ENCODE data around the gene PHF5A.

DNA sequence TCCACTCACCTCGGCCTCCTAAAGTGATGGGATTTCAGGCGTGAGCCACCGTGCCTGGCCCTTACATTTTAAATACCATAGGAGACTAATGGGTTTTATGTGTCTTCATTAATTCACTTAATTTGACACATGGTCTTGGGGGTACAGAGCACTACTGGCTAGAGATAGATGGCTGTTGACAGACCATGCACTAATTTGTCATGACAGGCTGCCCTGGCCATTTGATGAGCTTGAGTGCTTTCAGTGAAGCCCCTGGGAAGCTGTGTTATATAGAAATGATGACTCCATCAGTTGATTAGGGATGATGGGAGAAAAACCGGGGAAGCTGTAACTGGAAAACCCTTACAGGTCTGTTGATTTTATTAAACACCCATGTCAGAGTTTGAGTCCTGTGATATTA is 6.6 kb downstream of the PHF5A start:
- TF ChIP-seq, protein P1, sequence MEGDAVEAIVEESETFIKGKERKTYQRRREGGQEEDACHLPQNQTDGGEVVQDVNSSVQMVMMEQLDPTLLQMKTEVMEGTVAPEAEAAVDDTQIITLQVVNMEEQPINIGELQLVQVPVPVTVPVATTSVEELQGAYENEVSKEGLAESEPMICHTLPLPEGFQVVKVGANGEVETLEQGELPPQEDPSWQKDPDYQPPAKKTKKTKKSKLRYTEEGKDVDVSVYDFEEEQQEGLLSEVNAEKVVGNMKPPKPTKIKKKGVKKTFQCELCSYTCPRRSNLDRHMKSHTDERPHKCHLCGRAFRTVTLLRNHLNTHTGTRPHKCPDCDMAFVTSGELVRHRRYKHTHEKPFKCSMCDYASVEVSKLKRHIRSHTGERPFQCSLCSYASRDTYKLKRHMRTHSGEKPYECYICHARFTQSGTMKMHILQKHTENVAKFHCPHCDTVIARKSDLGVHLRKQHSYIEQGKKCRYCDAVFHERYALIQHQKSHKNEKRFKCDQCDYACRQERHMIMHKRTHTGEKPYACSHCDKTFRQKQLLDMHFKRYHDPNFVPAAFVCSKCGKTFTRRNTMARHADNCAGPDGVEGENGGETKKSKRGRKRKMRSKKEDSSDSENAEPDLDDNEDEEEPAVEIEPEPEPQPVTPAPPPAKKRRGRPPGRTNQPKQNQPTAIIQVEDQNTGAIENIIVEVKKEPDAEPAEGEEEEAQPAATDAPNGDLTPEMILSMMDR (IDR thresholded peaks at IDR 0.05 in 2 of 3, conservative IDR thresholded peaks at IDR 0.05 in 1 of 3; ENCODE audit: control insufficient read depth in 2 of 3, extremely low read depth in 1 of 3, insufficient read depth in 1 of 3, low read depth in 3 of 3, low read length in 3 of 3): no peak
- TF ChIP-seq BRCA1 (IDR thresholded peaks at IDR 0.05; ENCODE audit: low read depth, low read length) (no peak), POLR2A (IDR thresholded peaks at IDR 0.05; ENCODE audit: low read depth, low read length) (no peak), MTA2 (IDR thresholded peaks at IDR 0.05; ENCODE audit: low read depth) (no peak), HDAC2 (IDR thresholded peaks at IDR 0.05) (no peak)
